Measurements from ENCODE around the gene KIAA1958. TPM values are rescaled to one million over a fixed set of nuclear protein-coding genes. Genes with fewer than 3 reads are reported as not detected.
"Not testable (repeated sequence)": the region's sequence is repeated elsewhere in the genome, so short reads cannot be mapped to it uniquely, and the experiment has no call there.

The KIAA1958 gene
- total RNA-seq, 1 donor from 2014 or later: 10.6 TPM

DNA sequence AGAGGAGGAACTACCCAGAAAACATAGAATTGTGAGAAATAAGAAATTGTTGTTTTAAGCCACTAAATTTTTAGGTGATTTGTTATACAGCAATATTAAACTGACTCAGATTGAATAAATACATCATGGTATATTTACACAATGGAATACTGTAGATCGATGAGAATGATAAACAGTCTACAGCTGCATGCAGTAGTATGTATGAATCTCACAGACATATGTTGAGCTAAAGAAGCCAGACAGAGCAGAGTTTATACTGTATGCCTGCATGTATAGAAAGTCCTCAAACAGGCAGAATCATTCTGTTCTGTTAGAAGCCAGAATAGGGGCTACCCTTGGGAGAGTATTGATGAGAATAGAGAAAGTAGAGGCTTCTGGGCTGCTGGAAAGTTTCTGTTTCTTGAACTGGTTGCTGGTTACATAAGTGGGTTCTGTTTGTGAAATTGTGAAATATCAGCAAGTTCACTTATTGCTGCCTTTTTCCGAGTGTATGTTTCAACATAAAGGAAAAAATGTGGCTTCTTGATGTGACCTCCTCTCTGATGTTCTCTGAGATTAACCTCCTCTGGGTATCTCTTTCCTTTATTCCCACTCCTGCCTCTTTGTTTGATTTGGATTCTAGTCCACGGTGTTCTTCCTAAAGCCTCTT, 9.6 kb downstream of the KIAA1958 start:
- Mint-ChIP-seq H3K36me3 (ENCODE audit: low read depth) (peaks cover 37% of the 10 kb centered on the region), H3K27me3 (no peaks in the 10 kb centered on the region), H3K4me3 (no peak overlapping the region), H3K4me1 (peaks cover 3% of the 10 kb centered on the region), H3K9me3 (peaks cover 38% of the 10 kb centered on the region), H3K27ac (no peak overlapping the region)
- DNase-seq: no peak
- intact Hi-C loops (cut with micrococcal nuclease): no loop called here

DNA sequence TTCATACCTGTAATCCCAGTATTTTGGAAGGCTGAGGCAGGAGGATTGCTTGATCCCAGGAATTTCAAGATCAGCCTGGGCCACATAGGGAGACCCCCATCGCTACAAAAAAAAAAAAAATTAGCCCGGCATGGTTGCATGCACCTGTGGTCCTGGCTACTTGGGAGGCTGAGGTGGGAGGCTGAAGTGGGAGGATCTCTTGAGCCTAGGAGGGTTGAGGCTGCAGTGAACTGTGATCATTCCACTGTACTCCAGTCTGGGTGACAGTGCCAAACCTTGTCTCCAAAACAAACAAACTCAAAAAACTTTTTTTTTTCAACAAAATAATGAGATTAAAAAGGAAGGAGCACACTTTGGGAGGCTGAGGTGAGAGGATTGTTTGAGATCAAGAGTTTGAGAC, 14.2 kb downstream of the KIAA1958 start:
- Mint-ChIP-seq H3K27ac (no peak overlapping the region), H3K9me3 (peaks cover 6% of the 10 kb centered on the region), H3K27me3 (no peaks in the 10 kb centered on the region), H3K4me3 (no peak overlapping the region), H3K4me1 (peaks cover 3% of the 10 kb centered on the region), H3K36me3 (ENCODE audit: low read depth) (peaks cover 2% of the 10 kb centered on the region)
- no peak for DNase-seq
- intact Hi-C loops (cut with micrococcal nuclease): no loop called here

DNA sequence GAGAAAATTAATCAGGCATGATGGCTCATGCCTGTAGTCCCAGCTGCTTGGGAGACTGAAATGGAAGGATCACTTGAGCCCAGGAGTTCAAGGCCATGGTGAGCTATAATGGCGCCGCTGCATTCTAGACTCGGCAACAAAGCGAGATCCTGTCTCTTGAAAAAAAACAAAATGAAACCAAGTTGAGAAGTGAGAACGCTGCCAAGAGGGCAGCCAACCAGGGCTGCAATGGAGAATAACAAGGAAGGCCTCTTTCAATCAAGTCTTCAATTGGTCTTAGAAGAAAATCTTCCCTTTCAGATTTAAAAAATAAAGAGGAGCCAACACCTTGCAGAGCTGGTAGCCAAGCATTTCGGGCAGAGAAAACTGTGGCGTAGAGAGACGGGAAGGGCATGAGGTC, 14.7 kb downstream of the KIAA1958 start:
- Mint-ChIP-seq H3K4me1 (peaks cover 3% of the 10 kb centered on the region), H3K27me3 (no peaks in the 10 kb centered on the region), H3K9me3 (peaks cover 6% of the 10 kb centered on the region), H3K27ac (no peak overlapping the region), H3K36me3 (ENCODE audit: low read depth) (no peaks in the 10 kb centered on the region), H3K4me3 (no peak overlapping the region)
- DNase-seq: no peak
- intact Hi-C loops (cut with micrococcal nuclease): no loop called here

DNA sequence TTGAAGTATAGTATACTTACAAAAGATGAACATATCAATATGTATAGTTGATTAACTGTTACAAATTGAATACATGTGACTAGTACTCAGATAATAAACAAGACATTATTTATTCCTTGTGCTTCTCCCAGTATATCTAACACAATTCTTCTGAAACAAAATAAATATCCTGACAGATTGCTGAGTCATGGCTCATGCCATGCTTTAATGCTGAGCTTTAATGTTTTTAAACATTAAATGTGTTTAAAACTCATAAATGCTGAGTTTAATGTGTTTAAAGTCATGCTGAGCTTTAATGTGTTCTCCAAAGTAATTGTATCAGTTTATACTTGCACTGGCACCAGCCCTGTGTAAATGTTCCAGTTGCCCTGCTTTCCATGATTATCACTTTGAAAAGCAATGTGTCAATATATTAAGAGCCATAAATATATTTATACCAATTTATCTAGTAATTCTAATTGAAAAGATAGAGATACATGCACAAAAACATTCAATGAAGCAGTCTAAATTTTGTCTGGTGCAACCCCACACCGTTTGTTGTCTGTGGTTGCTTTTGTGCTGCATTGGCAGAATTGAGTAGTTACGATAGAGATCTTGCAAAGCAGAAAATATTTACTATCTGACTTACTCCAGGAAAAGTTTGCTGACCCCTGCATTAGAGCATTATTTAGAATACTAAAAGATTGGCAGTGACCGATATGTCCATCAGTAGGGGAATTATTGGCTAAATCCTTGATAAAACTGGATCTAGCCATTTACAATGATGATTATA, 15.7 kb downstream of the KIAA1958 start:
- intact Hi-C loops (cut with micrococcal nuclease): no loop called here
- DNase-seq: no peak
- H3K27ac Mint-ChIP-seq: no peak overlapping the region

DNA sequence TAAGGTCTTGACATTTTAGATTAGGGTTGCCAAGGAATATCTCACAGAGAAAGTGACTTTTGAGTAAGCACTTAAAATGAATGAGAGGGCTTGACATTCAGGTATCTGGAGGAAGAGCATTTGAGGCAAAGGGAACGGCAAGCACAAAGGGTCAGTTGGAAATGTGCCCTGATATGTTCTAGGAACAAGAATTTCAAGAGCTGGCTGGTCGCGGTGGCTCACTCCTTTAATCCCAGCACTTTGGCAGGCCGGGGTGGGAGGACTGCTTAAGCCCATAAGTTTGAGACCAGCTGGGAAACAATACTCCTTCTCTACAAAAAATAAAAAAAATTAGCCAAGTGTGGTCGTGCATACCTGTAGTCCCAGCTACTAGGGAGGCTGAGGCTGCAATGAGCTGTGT, 16.5 kb downstream of the KIAA1958 start:
- no peak for DNase-seq
- Mint-ChIP-seq H3K27me3 (no peaks in the 10 kb centered on the region), H3K4me1 (no peaks in the 10 kb centered on the region), H3K4me3 (no peak overlapping the region), H3K27ac (no peak overlapping the region), H3K36me3 (ENCODE audit: low read depth) (no peaks in the 10 kb centered on the region), H3K9me3 (peaks cover 6% of the 10 kb centered on the region)
- intact Hi-C loops (cut with micrococcal nuclease): no loop called here

More for the DNA sequence above, 15.7 kb downstream of the KIAA1958 start:
- Mint-ChIP-seq H3K27me3 (no peaks in the 10 kb centered on the region), H3K9me3 (peaks cover 6% of the 10 kb centered on the region), H3K4me3 (no peak overlapping the region), H3K4me1 (no peaks in the 10 kb centered on the region), H3K36me3 (ENCODE audit: low read depth) (no peaks in the 10 kb centered on the region)

DNA sequence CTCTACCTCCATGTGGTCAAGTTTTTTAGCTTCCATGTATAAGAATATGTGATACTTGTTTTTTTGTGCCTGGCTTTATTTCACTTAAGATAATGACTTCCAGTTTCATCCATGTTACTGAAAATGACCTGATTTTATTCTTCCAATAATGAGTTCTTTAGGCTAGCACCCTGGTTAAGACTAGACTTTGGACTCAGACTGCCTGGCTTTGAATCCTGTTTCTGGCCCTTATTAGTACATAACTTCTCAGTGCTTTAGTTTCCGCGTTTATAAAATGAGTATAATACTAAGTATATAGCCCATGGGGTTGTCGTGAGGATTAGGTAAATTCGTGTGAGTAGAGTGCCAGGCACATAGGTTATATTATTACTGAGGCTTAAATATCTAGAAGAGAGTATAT, 18.5 kb downstream of the KIAA1958 start:
- Mint-ChIP-seq H3K9me3 (no peaks in the 10 kb centered on the region), H3K4me3 (no peak overlapping the region), H3K27me3 (no peaks in the 10 kb centered on the region), H3K4me1 (no peaks in the 10 kb centered on the region), H3K36me3 (ENCODE audit: low read depth) (no peaks in the 10 kb centered on the region), H3K27ac (no peak overlapping the region)
- no peak for DNase-seq
- intact Hi-C loops (cut with micrococcal nuclease): no loop called here

DNA sequence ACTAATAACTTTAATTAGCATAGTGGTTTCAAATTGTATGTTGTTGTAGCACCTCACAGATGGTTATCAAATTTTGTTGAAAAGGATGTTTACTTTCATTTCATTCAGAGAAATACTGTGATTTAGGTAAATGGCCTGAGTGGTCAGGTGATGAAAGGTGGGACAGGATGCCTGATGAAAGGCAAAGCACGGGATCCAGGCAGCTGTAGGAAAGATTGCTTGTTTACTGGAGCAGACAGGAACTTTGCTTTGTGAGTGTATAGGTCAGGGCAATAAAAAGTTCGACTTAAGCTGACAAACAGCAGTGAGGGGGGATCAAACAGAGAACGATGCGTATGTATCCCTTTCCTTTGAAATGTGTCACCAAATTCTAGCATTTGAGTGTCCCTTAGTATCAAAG, 19.0 kb downstream of the KIAA1958 start:
- Mint-ChIP-seq H3K4me1 (no peaks in the 10 kb centered on the region), H3K27me3 (no peaks in the 10 kb centered on the region), H3K27ac (no peak overlapping the region), H3K36me3 (ENCODE audit: low read depth) (no peaks in the 10 kb centered on the region), H3K4me3 (no peak overlapping the region), H3K9me3 (no peaks in the 10 kb centered on the region)
- intact Hi-C loops (cut with micrococcal nuclease): no loop called here
- DNase-seq: no peak

DNA sequence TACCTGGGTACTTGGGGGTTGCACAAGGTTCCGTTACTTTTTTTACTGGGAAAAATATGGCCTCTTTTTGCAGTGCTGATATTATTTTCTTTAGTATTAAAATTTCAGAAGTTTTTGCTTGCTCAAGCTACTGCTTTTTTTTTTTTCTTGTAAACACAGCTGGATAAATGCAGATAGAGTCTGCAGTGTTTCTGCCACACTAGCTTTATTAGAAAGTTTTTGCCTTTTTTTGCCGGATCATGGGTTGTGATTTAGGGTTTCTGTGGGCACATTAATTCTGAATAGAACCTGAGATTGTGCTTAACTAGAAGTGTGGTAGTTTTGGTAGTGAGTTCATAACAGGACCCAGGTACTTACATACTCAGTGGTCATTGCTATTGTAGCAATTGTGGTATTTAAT, 19.9 kb downstream of the KIAA1958 start:
- Mint-ChIP-seq H3K4me1 (no peaks in the 10 kb centered on the region), H3K4me3 (no peak overlapping the region), H3K36me3 (ENCODE audit: low read depth) (no peaks in the 10 kb centered on the region), H3K27ac (no peak overlapping the region), H3K9me3 (no peaks in the 10 kb centered on the region), H3K27me3 (no peaks in the 10 kb centered on the region)
- intact Hi-C loops (cut with micrococcal nuclease): no loop called here
- DNase-seq: no peak

DNA sequence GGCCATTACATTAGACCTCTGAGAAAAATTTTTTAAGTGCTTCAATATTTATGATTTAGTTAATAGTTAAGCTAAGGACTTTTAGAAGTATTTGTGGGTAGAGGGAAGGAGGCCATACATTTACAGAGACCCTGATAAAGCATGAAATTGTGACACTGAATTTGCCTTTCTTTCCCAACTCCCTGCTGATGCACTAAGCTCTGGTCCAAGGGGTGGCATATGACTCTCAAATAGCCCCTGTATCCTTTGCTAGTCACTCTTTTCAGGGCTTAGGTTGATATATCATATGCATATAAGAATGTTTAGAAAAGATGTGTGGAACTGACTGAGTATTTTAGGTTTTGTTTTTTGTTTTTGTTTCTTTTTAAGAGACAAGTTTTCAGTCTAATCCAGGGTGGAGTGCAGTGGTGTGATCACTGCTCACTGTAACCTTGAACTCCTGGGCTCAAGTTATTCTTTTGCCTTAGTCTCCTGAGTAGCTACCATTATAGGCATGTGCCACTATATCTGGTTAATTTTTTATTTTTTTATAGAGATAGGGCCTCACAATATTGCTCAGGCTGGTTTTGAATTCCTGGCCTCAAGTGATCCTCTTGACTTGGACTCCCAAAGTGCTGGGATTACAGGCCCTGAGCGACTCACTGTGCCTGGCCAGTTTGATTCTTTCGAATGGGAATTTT, 20.5 kb downstream of the KIAA1958 start:
- intact Hi-C loops (cut with micrococcal nuclease): no loop called here
- H3K36me3 Mint-ChIP-seq (ENCODE audit: low read depth): no peaks in the 10 kb centered on the region
- H3K27ac Mint-ChIP-seq: no peak overlapping the region
- no peak overlapping the region for H3K4me3 Mint-ChIP-seq
- H3K4me1 Mint-ChIP-seq: no peaks in the 10 kb centered on the region
- no peaks in the 10 kb centered on the region for H3K27me3 Mint-ChIP-seq
- H3K9me3 Mint-ChIP-seq: no peaks in the 10 kb centered on the region
- no peak for DNase-seq

DNA sequence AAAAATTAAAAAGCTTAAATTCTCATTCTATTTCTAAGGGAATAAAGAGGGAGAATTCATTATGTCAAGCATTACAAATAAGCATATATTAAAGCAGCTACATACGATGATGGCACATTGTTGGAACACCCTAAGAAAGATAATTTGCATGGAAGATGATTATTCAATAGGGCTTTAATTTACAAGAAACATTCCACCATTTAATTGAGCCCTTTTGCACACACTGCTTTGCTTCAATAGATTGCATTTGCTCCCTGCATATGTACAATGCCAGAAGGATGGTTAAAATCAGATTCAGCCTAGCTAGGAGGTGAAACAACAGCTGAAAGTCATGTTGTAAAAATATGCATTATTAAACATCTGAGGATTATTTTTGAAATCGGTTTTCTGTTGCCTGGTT, 21.8 kb downstream of the KIAA1958 start:
- Mint-ChIP-seq H3K36me3 (ENCODE audit: low read depth) (no peaks in the 10 kb centered on the region), H3K27me3 (no peaks in the 10 kb centered on the region), H3K4me3 (no peak overlapping the region), H3K4me1 (no peaks in the 10 kb centered on the region), H3K9me3 (no peaks in the 10 kb centered on the region), H3K27ac (no peak overlapping the region)
- intact Hi-C loops (cut with micrococcal nuclease): no loop called here
- DNase-seq: no peak

DNA sequence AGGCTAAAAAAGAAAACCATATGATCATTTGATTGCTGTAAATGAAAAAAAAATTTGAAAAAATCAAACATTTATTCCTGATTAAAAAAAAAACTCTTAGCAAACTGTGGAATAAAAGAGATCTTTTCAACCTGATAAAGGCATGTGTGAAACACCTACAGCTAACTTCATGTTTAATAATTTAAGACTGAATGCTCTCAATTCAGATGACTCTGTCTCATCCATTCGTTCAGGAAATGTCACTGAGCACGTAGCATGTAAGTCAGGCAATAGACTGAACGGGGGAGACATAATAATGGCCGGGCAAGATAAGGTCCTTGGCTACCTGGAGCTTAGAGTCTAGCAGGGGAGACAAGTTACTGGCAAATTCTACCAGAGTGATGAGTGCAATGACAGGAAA, 25.8 kb downstream of the KIAA1958 start:
- H3K27ac Mint-ChIP-seq; H3K4me3 Mint-ChIP-seq; H3K36me3 Mint-ChIP-seq (ENCODE audit: low read depth); H3K27me3 Mint-ChIP-seq; H3K9me3 Mint-ChIP-seq; H3K4me1 Mint-ChIP-seq; DNase-seq; intact Hi-C loops (cut with micrococcal nuclease): not testable (repeated sequence)

DNA sequence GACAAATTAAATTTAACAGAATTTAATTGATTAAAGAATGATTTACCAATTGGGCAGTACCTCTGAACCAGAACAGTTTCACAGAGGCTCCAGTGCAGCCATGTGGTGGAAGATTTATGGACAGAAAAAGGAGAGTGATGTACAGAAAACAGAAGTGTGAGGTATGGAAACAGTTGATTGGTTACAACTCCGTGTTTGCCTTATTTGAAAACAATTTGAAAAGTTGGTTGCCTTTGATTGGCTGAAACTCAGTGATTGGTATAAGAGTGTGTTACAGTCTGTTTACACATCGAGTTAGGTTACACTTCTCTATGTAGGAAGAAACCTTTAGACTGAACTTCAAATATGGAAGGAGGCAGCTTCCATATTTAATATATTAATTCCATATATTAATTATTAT, 30.1 kb downstream of the KIAA1958 start:
- Mint-ChIP-seq H3K4me3 (no peak overlapping the region), H3K4me1 (no peaks in the 10 kb centered on the region), H3K36me3 (ENCODE audit: low read depth) (no peaks in the 10 kb centered on the region), H3K27me3 (no peaks in the 10 kb centered on the region), H3K27ac (no peak overlapping the region), H3K9me3 (no peaks in the 10 kb centered on the region)
- intact Hi-C loops (cut with micrococcal nuclease): no loop called here
- no peak for DNase-seq

DNA sequence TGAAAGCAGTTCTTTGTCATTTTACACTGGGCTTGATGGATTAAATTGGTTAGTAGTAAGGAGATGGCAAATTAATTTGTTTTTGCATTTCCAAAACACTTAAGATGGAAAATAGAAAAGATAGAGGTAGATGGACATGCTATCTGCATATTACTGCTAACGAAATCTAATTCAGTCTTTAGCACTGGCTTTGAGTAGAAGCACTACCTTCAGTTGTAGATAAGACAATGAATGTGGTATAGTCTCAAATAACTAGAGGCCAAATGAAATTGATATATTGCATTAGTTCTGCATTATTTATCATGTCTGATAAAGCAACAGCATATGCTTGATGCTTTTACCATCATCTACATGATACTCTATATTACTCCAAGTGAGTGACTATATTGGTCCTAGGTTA, 33.4 kb downstream of the KIAA1958 start:
- Mint-ChIP-seq H3K27ac (no peak overlapping the region), H3K36me3 (ENCODE audit: low read depth) (no peaks in the 10 kb centered on the region)

DNA sequence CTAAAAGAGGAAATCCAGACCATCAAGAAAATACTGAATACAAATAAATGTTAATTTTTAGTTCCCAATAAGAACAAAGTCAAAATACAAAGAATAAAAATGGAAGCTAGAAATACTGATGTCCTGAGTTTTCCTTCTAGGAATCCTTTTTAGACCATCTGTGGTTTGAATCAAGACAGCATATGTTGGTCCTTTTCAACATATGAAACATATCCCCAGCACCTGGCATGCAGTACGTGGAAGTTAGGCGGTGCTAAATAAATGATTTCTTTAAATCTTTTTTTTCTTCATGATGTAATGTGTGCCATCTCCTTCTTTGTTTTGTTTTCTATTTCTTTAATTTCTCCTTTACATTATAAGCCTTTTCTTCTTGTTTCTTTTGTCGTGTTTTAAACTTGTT, 34.0 kb downstream of the KIAA1958 start:
- intact Hi-C loops (cut with micrococcal nuclease): no loop called here
- Mint-ChIP-seq H3K27ac (no peak overlapping the region), H3K4me1 (no peaks in the 10 kb centered on the region), H3K9me3 (no peaks in the 10 kb centered on the region), H3K4me3 (no peak overlapping the region), H3K27me3 (no peaks in the 10 kb centered on the region), H3K36me3 (ENCODE audit: low read depth) (no peaks in the 10 kb centered on the region)
- DNase-seq: no peak

More for the DNA sequence above, 33.4 kb downstream of the KIAA1958 start:
- no peaks in the 10 kb centered on the region for H3K27me3 Mint-ChIP-seq
- intact Hi-C loops (cut with micrococcal nuclease): no loop called here
- H3K4me3 Mint-ChIP-seq: no peak overlapping the region
- H3K4me1 Mint-ChIP-seq: no peaks in the 10 kb centered on the region
- H3K9me3 Mint-ChIP-seq: no peaks in the 10 kb centered on the region
- DNase-seq: no peak
